ENCODE data around the gene PRPF31.
A peak's percentile ranks its signal among the peaks of the same experiment; 100 is the strongest.

Gene PRPF31

DNA sequence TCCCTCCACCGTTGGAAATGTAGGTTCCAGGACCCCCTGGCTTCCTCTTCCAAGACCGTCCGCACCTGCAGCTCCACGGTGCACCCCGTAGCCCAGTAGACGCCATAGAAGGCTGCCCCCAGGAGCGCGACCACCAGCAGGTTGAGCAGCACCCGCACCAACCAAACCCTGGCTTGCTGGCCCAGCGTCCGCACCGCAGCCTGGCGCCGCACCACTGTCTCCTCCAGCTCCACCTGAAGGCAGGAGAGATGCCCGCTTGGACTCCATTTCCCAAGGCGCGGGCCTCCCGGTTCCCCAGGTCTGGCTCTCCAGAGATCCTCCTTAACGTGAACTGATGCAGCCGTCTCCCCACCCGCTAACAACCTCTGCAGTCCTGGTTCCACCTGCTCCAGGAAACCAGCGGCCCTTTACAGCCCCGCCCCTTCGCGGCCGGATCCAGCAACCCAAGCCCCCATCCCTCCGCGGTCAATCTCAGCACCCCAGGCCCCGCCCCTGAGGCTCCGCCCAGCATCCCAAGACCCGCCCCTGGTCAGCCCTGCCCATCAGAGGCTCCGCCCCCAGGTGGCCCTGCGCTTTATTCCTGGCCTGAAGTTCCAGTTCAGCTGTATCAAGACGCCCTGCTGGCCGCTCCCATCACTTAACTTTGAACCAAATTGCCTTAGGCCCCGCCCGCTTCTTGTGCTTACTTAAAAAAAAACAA is 49.0 kb downstream of the PRPF31 start:
- WGBS, 2 donors (ENCODE audit: extremely low coverage in 2 of 2, insufficient read length in 2 of 2, insufficient replicate concordance in 1 of 2): no CpG with 5 or more reads among the region's 37 CpGs

DNA sequence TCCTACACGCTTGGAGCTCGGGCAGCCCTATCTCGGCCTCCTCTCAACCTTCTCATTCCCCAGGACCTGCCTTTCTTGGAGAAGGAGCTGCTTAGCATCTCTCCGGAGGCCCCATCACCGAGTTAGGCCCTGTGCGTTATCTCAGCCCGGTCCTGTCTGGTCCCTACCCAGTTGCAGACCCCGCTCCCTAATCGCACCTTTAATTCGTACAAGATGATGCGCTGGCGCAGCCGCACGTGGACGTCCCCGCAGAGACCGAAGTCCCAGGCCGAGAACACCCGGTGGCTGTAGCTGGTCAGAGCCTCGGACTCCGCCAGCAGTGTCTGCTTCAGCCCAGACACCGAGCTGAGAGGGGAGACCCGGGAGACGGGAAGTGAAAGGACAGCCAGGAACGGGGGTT is 49.7 kb downstream of the PRPF31 start:
- Histone ChIP-seq H2BK15ac (ENCODE audit: low read length) (no peak overlapping the region), H3K4me3 (ENCODE audit: low read length in 2 of 2) (no peak overlapping the region), H4K91ac (ENCODE audit: low read depth, low read length, poor library complexity) (no peak overlapping the region), H3K27me3 (ENCODE audit: control insufficient read depth in 3 of 3, insufficient read depth in 3 of 3, low read depth in 1 of 3, low read length in 3 of 3) (peaks cover 0 to 3% (median 0%) of the 10 kb centered on the region in 3 experiments), H3K14ac (ENCODE audit: low read length) (no peak overlapping the region), H4K8ac (ENCODE audit: low read depth, low read length) (no peak overlapping the region), H3K9ac (ENCODE audit: low read depth, low read length, poor library complexity) (no peak overlapping the region), H3K23ac (ENCODE audit: low read depth, low read length, poor library complexity) (no peak overlapping the region), H3K79me1 (ENCODE audit: low read depth, low read length) (no peaks in the 10 kb centered on the region), H3K27ac (replicated peaks; ENCODE audit: low read length) (no peak overlapping the region), H2AFZ (ENCODE audit: low read length) (no peak overlapping the region), H3K9me3 (replicated peaks in 1 of 2; ENCODE audit: control insufficient read depth in 2 of 2, insufficient read depth in 1 of 2, low read depth in 1 of 2, low read length in 2 of 2) (peaks cover 14 to 20% of the 10 kb centered on the region in 2 donors), H3K36me3 (replicated peaks in 1 of 2; ENCODE audit: control insufficient read depth in 2 of 2, insufficient read depth in 2 of 2, low read length in 2 of 2) (peaks cover 2 to 4% of the 10 kb centered on the region in 2 donors), H3K4me2 (ENCODE audit: insufficient read depth, low read length, poor library complexity, severe bottlenecking) (no peak overlapping the region), H2BK12ac (ENCODE audit: low read length) (no peak overlapping the region), H2AK5ac (ENCODE audit: low read depth, low read length) (no peak overlapping the region), H2BK120ac (ENCODE audit: low read depth, low read length) (no peak overlapping the region), H3K4ac (ENCODE audit: low read length) (no peak overlapping the region), H3K4me1 (ENCODE audit: control insufficient read depth in 2 of 2, insufficient read depth in 1 of 2, low read depth in 1 of 2, low read length in 2 of 2) (peaks cover 6 to 9% of the 10 kb centered on the region in 2 donors), H3K18ac (ENCODE audit: low read length) (no peak overlapping the region), H2BK5ac (ENCODE audit: low read length) (no peak overlapping the region)
- no CpG with 5 or more reads among the region's 25 CpGs for WGBS, 2 donors (ENCODE audit: extremely low coverage in 2 of 2, insufficient read length in 2 of 2, insufficient replicate concordance in 1 of 2)
- no peak for DNase-seq (ENCODE audit: low spot score)

More for the DNA sequence above, 49.0 kb downstream of the PRPF31 start:
- no peak overlapping the region for H2BK12ac ChIP-seq (ENCODE audit: low read length)
- H3K4ac ChIP-seq (ENCODE audit: low read length): no peak overlapping the region
- H3K4me2 ChIP-seq (ENCODE audit: insufficient read depth, low read length, poor library complexity, severe bottlenecking): no peak overlapping the region
- peaks cover 0 to 3% (median 0%) of the 10 kb centered on the region in 3 experiments for H3K27me3 ChIP-seq (ENCODE audit: control insufficient read depth in 3 of 3, insufficient read depth in 3 of 3, low read depth in 1 of 3, low read length in 3 of 3)
- no peak overlapping the region for H2AFZ ChIP-seq (ENCODE audit: low read length)
- peaks cover 2 to 4% of the 10 kb centered on the region in 2 donors for H3K36me3 ChIP-seq (replicated peaks in 1 of 2; ENCODE audit: control insufficient read depth in 2 of 2, insufficient read depth in 2 of 2, low read length in 2 of 2)
- no peak overlapping the region for H4K8ac ChIP-seq (ENCODE audit: low read depth, low read length)
- H3K9me3 ChIP-seq (replicated peaks in 1 of 2; ENCODE audit: control insufficient read depth in 2 of 2, insufficient read depth in 1 of 2, low read depth in 1 of 2, low read length in 2 of 2): peaks cover 14 to 20% of the 10 kb centered on the region in 2 donors
- no peak overlapping the region for H4K91ac ChIP-seq (ENCODE audit: low read depth, low read length, poor library complexity)
- peak overlapping the region; percentile 13 for H2BK5ac ChIP-seq (ENCODE audit: low read length)
- H2BK15ac ChIP-seq (ENCODE audit: low read length): no peak overlapping the region
- no peak overlapping the region for H3K4me3 ChIP-seq (ENCODE audit: low read length in 2 of 2)
- DNase-seq (ENCODE audit: low spot score): no peak
- no peak overlapping the region for H2BK120ac ChIP-seq (ENCODE audit: low read depth, low read length)
- H3K27ac ChIP-seq (replicated peaks; ENCODE audit: low read length): no peak overlapping the region
- H3K14ac ChIP-seq (ENCODE audit: low read length): no peak overlapping the region
- H3K4me1 ChIP-seq (ENCODE audit: control insufficient read depth in 2 of 2, insufficient read depth in 1 of 2, low read depth in 1 of 2, low read length in 2 of 2): peaks cover 6 to 9% of the 10 kb centered on the region in 2 donors
- H3K9ac ChIP-seq (ENCODE audit: low read depth, low read length, poor library complexity): no peak overlapping the region
- H2AK5ac ChIP-seq (ENCODE audit: low read depth, low read length): no peak overlapping the region
- H3K79me1 ChIP-seq (ENCODE audit: low read depth, low read length): no peaks in the 10 kb centered on the region
- peak overlapping the region; percentile 52 for H3K18ac ChIP-seq (ENCODE audit: low read length)
- no peak overlapping the region for H3K23ac ChIP-seq (ENCODE audit: low read depth, low read length, poor library complexity)

DNA sequence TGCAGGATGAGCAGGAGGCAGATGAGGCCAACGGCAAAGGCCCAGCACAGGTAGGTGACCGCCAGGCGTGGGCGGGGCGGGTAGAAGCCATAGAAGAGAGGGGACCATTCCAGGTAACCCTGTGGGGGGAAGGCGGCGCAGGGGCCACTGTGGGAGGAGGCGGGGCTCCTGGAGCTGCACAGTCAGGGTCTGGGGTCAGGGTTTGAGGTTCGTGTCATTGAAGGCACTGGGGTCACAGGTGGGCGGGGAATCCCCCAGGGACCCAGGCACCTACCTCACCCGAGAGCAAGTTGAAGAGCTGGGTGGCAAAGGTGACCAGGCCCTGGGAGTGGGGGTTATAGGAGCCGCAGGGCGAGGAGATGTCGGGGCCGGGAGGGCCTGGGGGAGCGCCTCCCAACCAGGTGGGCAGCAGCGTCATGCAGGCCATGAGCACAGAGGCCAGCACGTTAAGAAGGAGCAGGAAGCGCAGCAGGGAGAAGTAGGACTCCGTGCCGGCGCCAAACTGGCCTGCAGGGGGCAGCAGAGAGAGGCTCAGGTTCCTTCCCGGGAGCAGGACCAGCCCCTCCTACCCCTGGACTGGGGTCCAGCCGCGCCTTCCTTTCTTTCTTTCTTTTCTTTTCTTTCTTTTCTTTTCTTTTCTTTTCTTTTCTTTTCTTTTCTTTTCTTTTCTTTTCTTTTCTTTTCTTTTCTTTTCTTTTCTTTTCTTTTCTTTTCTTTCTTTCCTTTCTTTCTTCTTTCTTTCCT is 52.8 kb downstream of the PRPF31 start:
- Histone ChIP-seq H3K4me3 (ENCODE audit: low read length in 2 of 2) (no peak overlapping the region), H3K79me1 (ENCODE audit: low read depth, low read length) (no peaks in the 10 kb centered on the region), H3K27me3 (ENCODE audit: control insufficient read depth in 3 of 3, insufficient read depth in 3 of 3, low read depth in 1 of 3, low read length in 3 of 3) (peaks cover 0 to 3% (median 0%) of the 10 kb centered on the region in 3 experiments), H2BK120ac (ENCODE audit: low read depth, low read length) (no peak overlapping the region), H3K36me3 (replicated peaks in 1 of 2; ENCODE audit: control insufficient read depth in 2 of 2, insufficient read depth in 2 of 2, low read length in 2 of 2) (no peaks in the 10 kb centered on the region), H3K4me2 (ENCODE audit: insufficient read depth, low read length, poor library complexity, severe bottlenecking) (no peak overlapping the region), H3K14ac (ENCODE audit: low read length) (peak overlapping the region; percentile 56), H2AFZ (ENCODE audit: low read length) (peak overlapping the region; percentile 47), H3K4ac (ENCODE audit: low read length) (no peak overlapping the region), H2AK5ac (ENCODE audit: low read depth, low read length) (peak overlapping the region; percentile 71), H2BK12ac (ENCODE audit: low read length) (no peak overlapping the region), H3K23ac (ENCODE audit: low read depth, low read length, poor library complexity) (peak overlapping the region; percentile 5), H3K9ac (ENCODE audit: low read depth, low read length, poor library complexity) (peak overlapping the region; percentile 63), H2BK5ac (ENCODE audit: low read length) (no peak overlapping the region), H2BK15ac (ENCODE audit: low read length) (peak overlapping the region; percentile 37), H4K91ac (ENCODE audit: low read depth, low read length, poor library complexity) (no peak overlapping the region), H4K8ac (ENCODE audit: low read depth, low read length) (no peak overlapping the region), H3K18ac (ENCODE audit: low read length) (peak overlapping the region; percentile 65), H3K4me1 (ENCODE audit: control insufficient read depth in 2 of 2, insufficient read depth in 1 of 2, low read depth in 1 of 2, low read length in 2 of 2) (peaks cover 0 to 3% of the 10 kb centered on the region in 2 donors), H3K27ac (replicated peaks; ENCODE audit: low read length) (no peak overlapping the region), H3K9me3 (replicated peaks in 1 of 2; ENCODE audit: control insufficient read depth in 2 of 2, insufficient read depth in 1 of 2, low read depth in 1 of 2, low read length in 2 of 2) (peaks cover 14 to 15% of the 10 kb centered on the region in 2 donors)
- DNase-seq (ENCODE audit: low spot score): peak; percentile 86
- no CpG with 5 or more reads among the region's 25 CpGs for WGBS, 2 donors (ENCODE audit: extremely low coverage in 2 of 2, insufficient read length in 2 of 2, insufficient replicate concordance in 1 of 2)

DNA sequence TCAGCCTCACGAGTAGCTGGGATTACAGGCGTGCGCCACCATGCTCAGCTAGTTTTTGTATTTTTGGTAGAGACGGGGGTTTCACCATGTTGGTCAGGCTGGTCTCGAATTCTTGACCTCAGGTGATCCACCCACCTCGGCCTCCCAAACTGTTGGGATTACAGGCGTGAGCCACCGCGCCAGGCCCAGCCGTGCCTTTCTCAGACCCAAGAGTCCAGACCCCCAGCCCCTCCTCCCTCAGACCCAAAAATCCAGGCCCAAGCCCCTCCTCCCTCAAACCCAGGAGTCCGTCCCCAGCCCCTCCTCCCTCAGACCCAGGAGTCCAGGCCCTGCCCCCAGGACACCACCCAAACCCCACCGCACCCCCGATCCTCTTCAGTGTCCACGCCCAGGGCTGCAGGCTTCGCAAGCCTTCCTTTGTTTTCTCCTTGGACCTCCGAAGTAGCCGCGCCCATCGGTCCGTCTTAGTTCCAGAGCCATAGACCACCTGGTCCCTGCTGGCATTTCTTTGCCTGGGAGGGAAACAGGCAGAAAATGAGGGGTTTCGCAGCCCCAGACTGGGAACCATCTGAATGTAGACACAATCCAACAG is 53.7 kb downstream of the PRPF31 start:
- Histone ChIP-seq H2AFZ (ENCODE audit: low read length) (no peak overlapping the region), H3K4ac (ENCODE audit: low read length) (no peak overlapping the region)
- no CpG with 5 or more reads among the region's 21 CpGs for WGBS, 2 donors (ENCODE audit: extremely low coverage in 2 of 2, insufficient read length in 2 of 2, insufficient replicate concordance in 1 of 2)

More for the DNA sequence above, 53.7 kb downstream of the PRPF31 start:
- no peak overlapping the region for H2BK5ac ChIP-seq (ENCODE audit: low read length)
- H3K18ac ChIP-seq (ENCODE audit: low read length): no peak overlapping the region
- no peak overlapping the region for H4K91ac ChIP-seq (ENCODE audit: low read depth, low read length, poor library complexity)
- H3K4me1 ChIP-seq (ENCODE audit: control insufficient read depth in 2 of 2, insufficient read depth in 1 of 2, low read depth in 1 of 2, low read length in 2 of 2): peaks cover 0 to 3% of the 10 kb centered on the region in 2 donors
- no peak overlapping the region for H3K9ac ChIP-seq (ENCODE audit: low read depth, low read length, poor library complexity)
- no peak overlapping the region for H3K4me3 ChIP-seq (ENCODE audit: low read length in 2 of 2)
- no peaks in the 10 kb centered on the region for H3K36me3 ChIP-seq (replicated peaks in 1 of 2; ENCODE audit: control insufficient read depth in 2 of 2, insufficient read depth in 2 of 2, low read length in 2 of 2)
- no peak for DNase-seq (ENCODE audit: low spot score)
- H3K27me3 ChIP-seq (ENCODE audit: control insufficient read depth in 3 of 3, insufficient read depth in 3 of 3, low read depth in 1 of 3, low read length in 3 of 3): peaks cover 0 to 2% (median 0%) of the 10 kb centered on the region in 3 experiments
- H2BK12ac ChIP-seq (ENCODE audit: low read length): no peak overlapping the region
- H3K23ac ChIP-seq (ENCODE audit: low read depth, low read length, poor library complexity): no peak overlapping the region
- H4K8ac ChIP-seq (ENCODE audit: low read depth, low read length): no peak overlapping the region
- H3K79me1 ChIP-seq (ENCODE audit: low read depth, low read length): no peaks in the 10 kb centered on the region
- no peak overlapping the region for H2BK15ac ChIP-seq (ENCODE audit: low read length)
- H2BK120ac ChIP-seq (ENCODE audit: low read depth, low read length): no peak overlapping the region
- no peak overlapping the region for H3K4me2 ChIP-seq (ENCODE audit: insufficient read depth, low read length, poor library complexity, severe bottlenecking)
- no peak overlapping the region for H2AK5ac ChIP-seq (ENCODE audit: low read depth, low read length)
- no peak overlapping the region for H3K27ac ChIP-seq (replicated peaks; ENCODE audit: low read length)
- no peak overlapping the region for H3K14ac ChIP-seq (ENCODE audit: low read length)
- peaks cover 9% of the 10 kb centered on the region in 2 donors for H3K9me3 ChIP-seq (replicated peaks in 1 of 2; ENCODE audit: control insufficient read depth in 2 of 2, insufficient read depth in 1 of 2, low read depth in 1 of 2, low read length in 2 of 2)

Measured in neuronal stem cell (in vitro differentiated cells).